GM21528 (cell line): ENCODE data around the gene ZNF625.
"Not testable (repeated sequence)": the region's sequence is repeated elsewhere in the genome, so short reads cannot be mapped to it uniquely, and the experiment has no call there.

ENCODE experiments used
- ATAC-seq: cut with Tn5 transposase; IDR thresholded peaks from one replicate; pipeline ENCODE4 v1.9.1; 2021; ENCODE audit warnings: mild to moderate bottlenecking, moderate library complexity; ENCODE audit not compliant: unreplicated experiment, low FRiP score

The ZNF625 gene

GRCh38 chr19:12139269-12139668 is 17.3 kb downstream of the ZNF625 start:
- no peak for ATAC-seq

GRCh38 chr19:12137221-12137940 is 19.2 kb downstream of the ZNF625 start:
- no peak for ATAC-seq

DNA sequence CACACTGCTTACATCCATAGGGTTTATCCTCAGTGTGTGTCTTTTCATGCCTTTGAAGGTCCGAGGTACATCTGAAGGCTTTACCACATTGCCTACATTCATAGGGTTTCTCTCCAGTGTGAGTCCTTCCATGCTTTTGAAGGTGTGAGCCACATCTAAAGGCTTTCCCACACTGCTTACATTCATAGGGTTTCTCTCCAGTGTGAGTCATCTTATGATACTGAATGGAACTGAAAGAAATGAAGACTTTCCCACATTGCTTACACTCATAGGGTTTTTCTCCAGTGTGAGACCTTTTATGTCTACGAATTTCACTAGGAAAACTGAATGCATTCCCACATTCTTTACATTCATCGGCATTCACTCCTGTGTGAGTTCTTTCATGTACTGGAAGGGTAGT is 23.5 kb downstream of the ZNF625 start:
- no peak for ATAC-seq

DNA sequence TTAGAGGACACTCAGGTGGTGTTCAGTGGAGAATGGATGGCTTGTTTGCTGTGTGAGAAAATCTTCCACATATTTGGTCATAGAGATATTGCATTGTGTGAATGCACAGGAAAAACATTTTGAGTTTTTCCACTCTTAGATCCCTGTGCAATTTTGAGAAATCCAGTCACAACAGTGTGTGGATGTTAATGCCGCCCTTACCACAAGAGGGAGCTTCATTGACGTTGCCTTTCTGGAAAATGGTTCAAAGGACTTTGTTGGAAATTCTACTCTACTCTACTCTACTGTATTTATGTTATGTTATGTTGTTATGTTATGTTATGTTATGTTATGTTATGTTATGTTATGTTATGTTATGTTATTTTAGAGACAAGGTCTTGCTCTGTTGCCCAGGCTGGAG is 29.8 kb downstream of the ZNF625 start:
- ATAC-seq: no peak

DNA sequence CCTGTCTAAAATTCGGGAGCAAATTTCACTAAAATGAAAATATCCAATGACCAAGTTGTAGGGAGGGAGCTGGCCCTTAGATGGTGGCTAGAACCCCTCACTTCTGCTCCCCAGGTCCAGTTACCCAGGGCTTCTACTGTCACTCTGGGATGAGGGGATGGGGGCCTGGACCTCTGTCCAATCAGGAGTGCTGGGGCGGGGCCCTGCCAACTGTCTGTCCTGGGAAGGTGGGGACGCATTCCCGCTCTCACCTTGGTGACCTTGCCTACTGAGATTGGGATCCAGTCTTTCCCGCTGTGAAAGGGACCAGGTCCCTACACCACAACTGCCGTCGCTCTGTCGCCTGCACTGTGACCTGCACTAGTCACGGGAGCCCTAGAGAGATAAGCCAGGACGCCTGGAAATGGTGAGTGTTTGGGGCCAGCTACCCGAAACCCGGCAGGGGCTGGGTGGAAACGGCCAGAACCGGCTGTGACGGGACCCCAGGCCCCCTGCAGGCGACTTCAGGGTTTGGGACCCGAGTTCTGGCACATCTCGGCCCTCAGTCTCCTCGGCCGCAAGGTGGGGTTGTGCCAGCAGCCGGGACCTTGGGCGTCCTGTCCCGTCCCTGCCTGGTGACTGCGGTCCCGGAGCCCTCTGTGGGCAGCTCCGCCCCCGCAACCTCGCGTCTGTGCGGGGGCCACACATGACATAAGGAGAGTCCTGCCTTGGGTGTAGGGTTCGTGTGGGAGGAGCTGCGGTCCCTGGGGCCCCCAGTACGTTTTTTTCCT is 39.1 kb downstream of the ZNF625 start:
- no peak for ATAC-seq

DNA sequence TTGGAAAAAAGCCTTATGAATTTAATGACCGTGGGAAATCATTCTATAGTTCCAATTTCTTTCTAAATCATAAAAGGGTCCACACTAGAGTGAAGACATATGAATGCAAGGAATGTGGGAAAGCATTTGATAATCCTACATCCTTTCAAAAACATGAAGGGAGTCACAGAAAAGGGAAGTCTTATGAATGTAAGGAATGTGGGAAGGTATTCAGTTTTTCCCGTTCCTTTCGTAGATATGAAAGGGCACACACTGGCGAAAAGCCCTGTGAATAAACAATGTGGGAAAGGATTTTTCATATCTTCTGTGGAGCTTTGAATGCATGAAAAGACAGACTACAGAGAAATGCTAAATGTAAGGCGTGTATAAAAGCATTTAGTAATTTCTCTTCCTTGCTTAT is 43.4 kb downstream of the ZNF625 start:
- no peak for ATAC-seq

GRCh38 chr19:12112701-12113100 is 43.8 kb downstream of the ZNF625 start:
- ATAC-seq: no peak

DNA sequence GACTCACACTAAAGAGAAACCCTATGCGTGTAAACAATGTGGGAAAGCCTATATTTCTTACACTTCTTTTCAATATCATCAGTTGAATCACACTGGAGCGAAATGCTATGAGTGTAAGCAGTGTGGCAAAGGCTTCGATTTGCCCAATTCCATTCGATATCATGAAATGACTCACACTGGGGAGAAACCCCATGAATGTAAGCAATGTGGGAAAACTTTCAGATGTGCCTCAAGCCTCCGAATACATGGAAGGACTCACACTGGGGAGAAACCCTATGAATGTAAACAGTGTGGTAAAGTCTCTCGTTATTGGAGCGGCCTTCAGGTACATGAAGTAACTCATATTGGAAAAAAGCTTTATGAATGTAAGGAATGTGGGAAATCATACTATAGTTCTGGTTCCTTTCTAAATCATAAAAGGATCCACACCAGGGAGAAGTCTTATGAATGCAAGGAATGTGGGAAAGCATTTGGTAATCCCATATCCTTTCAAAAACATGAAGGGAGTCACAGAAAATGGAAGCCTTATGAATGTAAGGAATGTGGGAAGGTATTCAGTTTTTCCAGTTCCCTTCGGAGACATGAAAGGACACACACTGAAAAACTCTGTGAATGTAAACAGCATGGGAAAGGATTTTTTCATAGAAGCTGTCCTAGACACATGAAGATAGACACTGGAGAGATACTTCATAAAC is 44.4 kb downstream of the ZNF625 start:
- ATAC-seq: no peak

DNA sequence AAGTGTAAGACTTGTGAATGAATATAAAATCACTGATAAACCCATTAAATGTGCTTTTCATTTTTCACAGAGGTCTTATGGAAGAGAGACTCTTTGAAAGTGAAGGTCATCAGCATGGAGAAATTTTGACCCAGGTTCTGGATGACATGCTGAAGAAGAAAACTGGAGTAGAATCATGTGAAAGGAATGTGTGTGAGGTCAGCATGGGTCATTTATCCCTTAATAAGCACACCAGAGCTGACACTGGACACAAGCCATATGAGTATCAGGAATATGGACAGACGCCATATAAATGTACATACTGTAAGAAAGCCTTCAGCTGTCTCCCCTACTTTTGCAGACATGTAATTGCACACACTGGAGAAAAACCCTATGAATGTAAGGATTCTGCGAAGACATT is 45.4 kb downstream of the ZNF625 start:
- no peak for ATAC-seq

DNA sequence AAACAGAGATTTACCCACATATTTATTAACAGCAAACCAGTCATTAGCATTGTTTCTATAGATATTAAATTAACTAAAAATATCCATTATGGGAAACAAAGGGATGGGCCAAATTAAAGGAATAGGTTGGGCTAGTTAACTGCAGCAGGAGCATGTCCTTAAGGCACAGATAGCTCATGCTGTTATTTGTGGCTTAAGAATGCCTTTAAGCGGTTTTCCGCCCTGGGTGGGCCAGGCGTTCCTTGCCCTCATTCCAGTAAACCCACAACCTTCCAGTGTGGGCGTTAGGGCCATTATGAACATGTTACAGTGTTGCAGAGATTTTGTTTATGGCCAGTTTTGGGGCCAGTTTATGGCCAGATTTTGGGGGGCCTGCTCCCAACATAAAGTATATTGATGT is 52.6 kb downstream of the ZNF625 start:
- ATAC-seq: not testable (repeated sequence)

DNA sequence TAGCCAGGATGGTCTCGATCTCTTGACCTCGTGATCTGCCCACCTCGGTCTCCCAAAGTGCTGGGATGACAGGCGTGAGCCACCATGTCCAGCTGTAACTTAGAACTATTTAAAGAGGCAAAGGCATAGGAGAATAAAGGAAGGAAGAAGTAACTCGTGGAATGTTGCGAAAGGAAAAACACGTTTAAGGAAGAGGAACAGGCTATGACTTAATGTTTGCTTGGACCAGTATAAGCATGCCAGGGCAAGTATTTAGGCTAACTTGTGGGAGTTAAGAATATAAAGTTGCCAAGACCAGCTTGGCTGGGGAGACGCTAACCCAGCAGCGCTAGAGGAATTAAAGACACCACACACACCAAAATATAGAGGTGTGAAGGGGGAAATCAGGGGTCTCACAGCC is 58.5 kb downstream of the ZNF625 start:
- ATAC-seq: no peak

DNA sequence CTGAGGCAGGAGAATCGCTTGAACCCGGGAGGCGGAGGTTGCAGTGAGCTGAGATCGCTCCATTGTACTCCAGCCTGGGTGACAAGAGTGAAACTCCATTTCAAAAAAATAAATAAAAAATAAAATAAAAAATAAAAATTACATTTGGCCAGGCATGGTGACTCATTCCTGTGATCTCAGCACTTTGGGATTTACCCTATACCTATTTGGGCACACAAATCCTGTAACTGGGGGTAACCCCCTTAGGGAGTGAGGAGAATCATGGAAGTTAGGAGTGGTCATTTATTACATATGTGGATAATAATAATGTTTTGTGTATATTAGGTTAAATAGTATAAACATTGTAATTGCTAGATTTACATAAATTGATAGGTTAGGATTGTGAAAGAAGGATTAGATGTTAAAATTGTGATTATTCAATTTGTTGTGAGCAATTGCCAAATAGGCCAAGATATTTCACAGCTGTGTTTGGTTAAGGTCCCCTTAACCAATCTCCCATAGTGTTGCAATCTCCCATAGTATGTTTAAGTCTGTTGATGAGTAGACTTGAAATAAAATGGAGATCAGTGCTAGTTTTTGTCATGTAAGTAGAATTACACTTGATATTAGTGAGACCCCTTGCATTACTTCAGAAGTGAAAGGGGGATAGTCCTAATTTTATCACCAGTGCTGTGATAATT is 61.3 kb downstream of the ZNF625 start:
- ATAC-seq: no peak
